Caco-2 (cell line): ENCODE data around the gene WNT5A. TPM values are rescaled to one million over a fixed set of nuclear protein-coding genes. Genes with fewer than 3 reads are reported as not detected.

Source experiments
- BruUV-seq: library from RNA; stranded (reverse); fragments of 400-500 nt; replicated peaks from 2 replicates; lab custom pipeline; 2021; lab: Mats Ljungman, UMichigan
- CTCF ChIA-PET: fragments of 300-600 bp; sonication (Branson Sonifier 250); formaldehyde crosslinking; loops from one replicate; lab custom pipeline; 2022; ENCODE audit warnings: antibody characterized with exemption; lab: Charles Lee
- POLR2A ChIA-PET: fragments of 300-600 bp; sonication (Branson Sonifier 250); formaldehyde crosslinking; loops from one replicate; lab custom pipeline; 2022; ENCODE audit warnings: antibody characterized with exemption; lab: Charles Lee
- DNase-seq, 2 experiments: peaks; one replicate each; pipeline versions ENCODE4 v3.0.0 to v3.0.0-alpha.2; 2020 to 2022
- H3K27me3 ChIP-seq: replicated peaks from 2 replicates; pipeline ENCODE4 v1.6.0; 2011; ENCODE audit warnings: low read length; ENCODE audit not compliant: control insufficient read depth, insufficient read depth
- H3K36me3 ChIP-seq: 2 replicates; pipeline ENCODE4 v1.5.1; 2011; ENCODE audit warnings: low read length; ENCODE audit not compliant: control insufficient read depth, insufficient read depth
- H3K4me1 ChIP-seq: fragments of 250-450 bp; sonication (Bioruptor Pico); 2 replicates; pipeline ENCODE4 v1.5.1; 2020; ENCODE audit warnings: mild to moderate bottlenecking
- H3K4me3 ChIP-seq: 2 replicates; pipeline ENCODE4 v1.5.1; 2011; ENCODE audit warnings: low read depth, mild to moderate bottlenecking, control low read depth, low read length
- H3K9me3 ChIP-seq: fragments of 250-450 bp; sonication (Bioruptor Pico); 2 replicates; pipeline ENCODE4 v1.5.1; 2020; ENCODE audit warnings: mild to moderate bottlenecking, moderate library complexity
- H3K27ac Mint-ChIP-seq: one replicate; pipeline ENCODE4 v1.8.0; 2022; ENCODE audit warnings: mixed read lengths; ENCODE audit not compliant: unreplicated experiment
- H3K27me3 Mint-ChIP-seq: one replicate; pipeline ENCODE4 v1.8.0; 2022; ENCODE audit warnings: mixed read lengths; ENCODE audit not compliant: insufficient read depth, unreplicated experiment
- H3K36me3 Mint-ChIP-seq: one replicate; pipeline ENCODE4 v1.8.0; 2022; ENCODE audit warnings: mild to moderate bottlenecking, mixed read lengths; ENCODE audit not compliant: insufficient read depth, unreplicated experiment
- H3K4me1 Mint-ChIP-seq: one replicate; pipeline ENCODE4 v1.8.0; 2022; ENCODE audit warnings: low read depth, mixed read lengths; ENCODE audit not compliant: unreplicated experiment
- H3K4me3 Mint-ChIP-seq: one replicate; pipeline ENCODE4 v1.8.0; 2022; ENCODE audit warnings: mild to moderate bottlenecking, moderate library complexity, mixed read lengths; ENCODE audit not compliant: unreplicated experiment
- H3K9me3 Mint-ChIP-seq: one replicate; pipeline ENCODE4 v1.8.0; 2022; ENCODE audit warnings: mixed read lengths; ENCODE audit not compliant: unreplicated experiment
- intact Hi-C: fragments of 100-400 bp; cut with micrococcal nuclease; formaldehyde crosslinking; loops from one replicate; pipeline ENCODE4 v1.10.0; 2022; ENCODE audit not compliant: unreplicated experiment
- total RNA-seq: library from RNA; stranded (reverse); gene quantifications from 2 replicates; pipeline ENCODE4 v1.2.3, GENCODE V29; 2022
- TF ChIP-seq, protein P1 (sequence below), 2 experiments: fragments of 200-600 bp in 1 of 2; IDR thresholded peaks; 1 replicate in 1 of 2; 2 replicates in 1 of 2; pipeline versions ENCODE4 v1.5.1 to v1.8.0; 2011 to 2022; ENCODE audit warnings: antibody characterized with exemption in 1 of 2, control low read depth in 1 of 2, inconsistent platforms in 1 of 2, low read depth in 1 of 2, low read length in 1 of 2, mild to moderate bottlenecking in 1 of 2, moderate library complexity in 1 of 2; ENCODE audit not compliant: insufficient read depth in 1 of 2, severe bottlenecking in 1 of 2, unreplicated experiment in 1 of 2

The WNT5A gene
- total RNA-seq, 1 experiment from 2014 or later: 8.8 TPM

GRCh38 chr3:55469957-55470526, 17.1 kb downstream of the WNT5A start:
- Histone ChIP-seq H3K9me3 (no peaks in the 10 kb centered on the region), H3K36me3 (no peaks in the 10 kb centered on the region), H3K4me1 (no peaks in the 10 kb centered on the region), H3K27me3 (no peaks in the 10 kb centered on the region), H3K4me3 (no peak overlapping the region)
- ChIA-PET CTCF (no interaction called here), POLR2A (no interaction called here)
- DNase-seq: no peak
- BruUV-seq: no TSS peak
- no peaks in the 10 kb centered on the region for H3K9me3 Mint-ChIP-seq
- no peak overlapping the region for H3K27ac Mint-ChIP-seq
- H3K36me3 Mint-ChIP-seq: peaks cover 6% of the 10 kb centered on the region
- TF ChIP-seq, protein P1, sequence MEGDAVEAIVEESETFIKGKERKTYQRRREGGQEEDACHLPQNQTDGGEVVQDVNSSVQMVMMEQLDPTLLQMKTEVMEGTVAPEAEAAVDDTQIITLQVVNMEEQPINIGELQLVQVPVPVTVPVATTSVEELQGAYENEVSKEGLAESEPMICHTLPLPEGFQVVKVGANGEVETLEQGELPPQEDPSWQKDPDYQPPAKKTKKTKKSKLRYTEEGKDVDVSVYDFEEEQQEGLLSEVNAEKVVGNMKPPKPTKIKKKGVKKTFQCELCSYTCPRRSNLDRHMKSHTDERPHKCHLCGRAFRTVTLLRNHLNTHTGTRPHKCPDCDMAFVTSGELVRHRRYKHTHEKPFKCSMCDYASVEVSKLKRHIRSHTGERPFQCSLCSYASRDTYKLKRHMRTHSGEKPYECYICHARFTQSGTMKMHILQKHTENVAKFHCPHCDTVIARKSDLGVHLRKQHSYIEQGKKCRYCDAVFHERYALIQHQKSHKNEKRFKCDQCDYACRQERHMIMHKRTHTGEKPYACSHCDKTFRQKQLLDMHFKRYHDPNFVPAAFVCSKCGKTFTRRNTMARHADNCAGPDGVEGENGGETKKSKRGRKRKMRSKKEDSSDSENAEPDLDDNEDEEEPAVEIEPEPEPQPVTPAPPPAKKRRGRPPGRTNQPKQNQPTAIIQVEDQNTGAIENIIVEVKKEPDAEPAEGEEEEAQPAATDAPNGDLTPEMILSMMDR (IDR thresholded peaks at IDR 0.05; ENCODE audit: insufficient read depth in 1 of 2, low read depth in 1 of 2, low read length in 1 of 2, severe bottlenecking in 1 of 2, unreplicated experiment in 1 of 2): no peak
- H3K4me1 Mint-ChIP-seq: no peaks in the 10 kb centered on the region
- intact Hi-C loops: no loop called here
- H3K27me3 Mint-ChIP-seq: no peaks in the 10 kb centered on the region
- no peak overlapping the region for H3K4me3 Mint-ChIP-seq

DNA sequence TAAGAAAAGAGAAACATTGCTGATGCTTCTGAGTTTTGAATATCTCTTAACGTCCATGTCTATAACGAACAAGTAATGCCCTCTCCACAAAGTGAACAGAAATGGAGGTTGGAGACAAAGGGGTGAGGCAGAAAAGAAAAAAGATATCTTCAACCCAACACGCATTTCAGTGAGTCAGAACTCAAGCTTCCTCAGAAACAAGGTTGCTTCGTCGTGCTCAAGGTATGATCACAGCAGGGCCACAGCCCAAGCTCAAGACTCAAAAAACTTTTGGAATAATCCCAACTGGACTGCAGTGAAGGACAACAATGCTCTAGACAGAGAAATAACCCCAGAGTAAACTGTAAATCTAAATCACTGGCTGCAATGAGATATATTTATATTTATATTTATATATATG, 18.9 kb downstream of the WNT5A start:
- H3K27me3 Mint-ChIP-seq: no peaks in the 10 kb centered on the region
- no peaks in the 10 kb centered on the region for H3K9me3 Mint-ChIP-seq
- no peaks in the 10 kb centered on the region for H3K36me3 ChIP-seq
- POLR2A ChIA-PET: interaction anchor here (0.6 kb wide), 1 partner anchor 89 kb away, joined by 3 read pairs; no protein-coding TSS in a partner anchor
- H3K27me3 ChIP-seq: no peaks in the 10 kb centered on the region
- no peaks in the 10 kb centered on the region for H3K9me3 ChIP-seq
- peaks cover 6% of the 10 kb centered on the region for H3K36me3 Mint-ChIP-seq
- no peak overlapping the region for H3K4me3 ChIP-seq
- CTCF ChIA-PET: no interaction called here
- no TSS peak for BruUV-seq
- no peak for DNase-seq
- TF ChIP-seq, protein P1 (IDR thresholded peaks at IDR 0.05; ENCODE audit: insufficient read depth in 1 of 2, low read depth in 1 of 2, low read length in 1 of 2, severe bottlenecking in 1 of 2, unreplicated experiment in 1 of 2): no peak
- H3K27ac Mint-ChIP-seq: no peak overlapping the region
- intact Hi-C loops: no loop called here
- no peaks in the 10 kb centered on the region for H3K4me1 ChIP-seq
- no peak overlapping the region for H3K4me3 Mint-ChIP-seq
- no peaks in the 10 kb centered on the region for H3K4me1 Mint-ChIP-seq

GRCh38 chr3:55467099-55467498, 20.0 kb downstream of the WNT5A start:
- H3K27ac Mint-ChIP-seq: no peak overlapping the region
- H3K4me1 Mint-ChIP-seq: no peaks in the 10 kb centered on the region
- Histone ChIP-seq H3K36me3 (no peaks in the 10 kb centered on the region), H3K4me1 (no peaks in the 10 kb centered on the region), H3K9me3 (no peaks in the 10 kb centered on the region), H3K27me3 (no peaks in the 10 kb centered on the region), H3K4me3 (no peak overlapping the region)
- peaks cover 4% of the 10 kb centered on the region for H3K36me3 Mint-ChIP-seq
- H3K27me3 Mint-ChIP-seq: no peaks in the 10 kb centered on the region
- intact Hi-C loops: no loop called here
- POLR2A ChIA-PET: no interaction called here
- CTCF ChIA-PET: no interaction called here
- no TSS peak for BruUV-seq
- no peak for DNase-seq
- no peaks in the 10 kb centered on the region for H3K9me3 Mint-ChIP-seq
- TF ChIP-seq, protein P1 (IDR thresholded peaks at IDR 0.05; ENCODE audit: insufficient read depth in 1 of 2, low read depth in 1 of 2, low read length in 1 of 2, severe bottlenecking in 1 of 2, unreplicated experiment in 1 of 2): no peak
- no peak overlapping the region for H3K4me3 Mint-ChIP-seq
